K562 (cell line): ENCODE measurements around the gene RPS6KA2. TPM values are rescaled to one million over a fixed set of nuclear protein-coding genes. Genes with fewer than 3 reads are reported as not detected.

Experiments
- CEBPZ ChIP-seq: fragments of 150-350 bp; IDR thresholded peaks from 2 replicates; pipeline ENCODE4 v1.6.1; 2014; ENCODE audit warnings: low read depth, mild to moderate bottlenecking, low read length, borderline replicate concordance
- ELF1 ChIP-seq: fragments of 200-800 bp; sonication (Bioruptor generic); IDR thresholded peaks from 2 replicates; pipeline ENCODE4 v1.6.1; 2016; ENCODE audit warnings: missing genetic modification characterization, missing compliant biosample characterization
- KLF6 ChIP-seq: fragments of 250-450 bp; sonication (Bioruptor Pico); IDR thresholded peaks from 2 replicates; pipeline ENCODE4 v1.4.0; 2020; ENCODE audit warnings: mild to moderate bottlenecking, moderate library complexity, borderline replicate concordance
- MGA ChIP-seq: fragments of 450-650 bp; IDR thresholded peaks from 2 replicates; pipeline ENCODE4 v1.6.1; 2016; ENCODE audit warnings: mild to moderate bottlenecking, moderate library complexity
- YBX1 ChIP-seq: fragments of 450-650 bp; IDR thresholded peaks from 2 replicates; pipeline ENCODE4 v1.7.1; 2016; ENCODE audit warnings: mild to moderate bottlenecking
- ZBTB33 ChIP-seq: sonication (generic); formaldehyde crosslinking; IDR thresholded peaks from 2 replicates; pipeline ENCODE4 v1.8.1; 2023; ENCODE audit warnings: mild to moderate bottlenecking, missing genetic modification reagents
- ZFP30 ChIP-seq: fragments of 250-450 bp; sonication (Bioruptor Pico); IDR thresholded peaks from 2 replicates; pipeline ENCODE4 v1.8.0; 2022; ENCODE audit warnings: moderate library complexity, mild to moderate bottlenecking, inconsistent platforms, borderline replicate concordance
- polyA plus RNA-seq, 8 experiments: library from polyadenylated mRNA; depleted of rRNA in 4 of 8; stranded (reverse) in 5 of 8; unstranded in 3 of 8; fragments of >200 nt; fragmentation: Nextera tagmentation in 2 of 8; fragmentation: Illumina TruSeq in 1 of 8; extraction: Ambion mirVana in 2 of 8; extraction: Trizol in 1 of 8; gene quantifications; 2 replicates each; pipeline versions ENCODE4 v1.2.1 to v1.2.3, GENCODE V29; 2011 to 2014; ENCODE audit warnings: inconsistent platforms in 1 of 8, missing spikeins in 1 of 8
- total RNA-seq, 7 experiments: library from RNA; depleted of rRNA in 6 of 7; stranded (reverse); fragments of >200 nt in 6 of 7; fragmentation: Illumina TruSeq in 2 of 7; extraction: Trizol in 2 of 7; gene quantifications; 2 replicates each; pipeline versions ENCODE4 v1.2.1 to v1.2.3, GENCODE V29; 2011 to 2021; ENCODE audit warnings: low replicate concordance in 1 of 7

RPS6KA2 gene
- total and polyA plus RNA-seq, 9 of the 15 experiments (the other 6 are each of a cell fraction or from before 2014, with no cell fraction given): 0.29 to 1.00 (median 0.53) TPM

- TF ChIP-seq CEBPZ: no peak
- no peak for TF ChIP-seq ZBTB33 (CRISPR knock-in tag)
- no peak for TF ChIP-seq MGA
- no peak for TF ChIP-seq ELF1 (tag)
- TF ChIP-seq ZFP30 (CRISPR knock-in tag): no peak
- TF ChIP-seq KLF6 (CRISPR knock-in tag): no peak
- TF ChIP-seq YBX1: no peak
These were observed 36.5 kb upstream of the RPS6KA2 start (continued) for GRCh38 chr6:166663568-166663967.
